GM10248 (cell line): ENCODE data around the gene LHX4.

Experiments used
- CTCF ChIA-PET: fragments of 300-600 bp; sonication (Branson Sonifier 250); formaldehyde crosslinking; extraction: SDS; loops from one replicate; lab custom pipeline; 2021; ENCODE audit warnings: antibody characterized with exemption; lab: Yijun Ruan, JAX
- POLR2A ChIA-PET: fragments of 350-650 bp; sonication (Branson Sonifier 250); formaldehyde crosslinking; extraction: SDS; loops from one replicate; lab custom pipeline; 2020; ENCODE audit warnings: antibody characterized with exemption; lab: Yijun Ruan, JAX
- DNase-seq: peaks from one replicate; pipeline ENCODE4 v3.0.0; 2012; ENCODE audit errors: extremely low spot score
- CTCF ChIP-seq: IDR thresholded peaks from 2 replicates; pipeline ENCODE4 v1.5.1; 2012; ENCODE audit warnings: mild to moderate bottlenecking, low read depth; ENCODE audit errors: extremely low read depth, missing control alignments, control extremely low read depth

The LHX4 gene

GRCh38 chr1:180280617-180281016, 50.6 kb downstream of the LHX4 start:
- POLR2A ChIA-PET, result no interaction called here
- CTCF ChIA-PET, result no interaction called here

GRCh38 chr1:180281490-180281889, 51.4 kb downstream of the LHX4 start:
- no peak for TF ChIP-seq CTCF
- no peak for DNase-seq
- ChIA-PET CTCF (interaction anchor here (2.3 kb wide), 1 partner anchor 28 kb away, joined by 10 read pairs; no protein-coding TSS in a partner anchor), POLR2A (no interaction called here)

More at GRCh38 chr1:180280617-180281016, 50.6 kb downstream of the LHX4 start:
- no peak for DNase-seq
- TF ChIP-seq CTCF, result no peak

GRCh38 chr1:180282401-180283044, 52.5 kb downstream of the LHX4 start:
- POLR2A ChIA-PET, result no interaction called here
- no peak for DNase-seq
- CTCF ChIA-PET, result interaction anchor here (0.7 to 2.3 kb wide), 5 partner anchors 9 to 29 kb away, joined by 3 to 10 read pairs (median 3); no protein-coding TSS in a partner anchor
- no peak for TF ChIP-seq CTCF

GRCh38 chr1:180283098-180283497, 53.0 kb downstream of the LHX4 start:
- no peak for DNase-seq
- ChIA-PET POLR2A (no interaction called here), CTCF (interaction anchor here (0.7 to 2.3 kb wide), 5 partner anchors 9 to 30 kb away, joined by 3 to 10 read pairs (median 3); no protein-coding TSS in a partner anchor)
- no peak for TF ChIP-seq CTCF

- no peak for TF ChIP-seq CTCF
- CTCF ChIA-PET, result interaction anchor here (1.7 to 2.0 kb wide), 3 partner anchors 12 to 23 kb away, joined by 3 to 7 read pairs (median 7); no protein-coding TSS in a partner anchor
- DNase-seq, result no peak
- POLR2A ChIA-PET, result no interaction called here
These were observed 56.4 kb downstream of the LHX4 start for GRCh38 chr1:180286417-180286816.

- no peak for DNase-seq
- no peak for TF ChIP-seq CTCF
- CTCF ChIA-PET, result no interaction called here
- POLR2A ChIA-PET, result no interaction called here
These were observed 58.1 kb downstream of the LHX4 start for GRCh38 chr1:180287988-180288705.
